ENCODE measurements around the gene KRTAP26-1. TPM values are rescaled to one million over a fixed set of nuclear protein-coding genes. Genes with fewer than 3 reads are reported as not detected.

The KRTAP26-1 gene
- total RNA-seq, 3 donors from 2014 or later, result not detected

DNA sequence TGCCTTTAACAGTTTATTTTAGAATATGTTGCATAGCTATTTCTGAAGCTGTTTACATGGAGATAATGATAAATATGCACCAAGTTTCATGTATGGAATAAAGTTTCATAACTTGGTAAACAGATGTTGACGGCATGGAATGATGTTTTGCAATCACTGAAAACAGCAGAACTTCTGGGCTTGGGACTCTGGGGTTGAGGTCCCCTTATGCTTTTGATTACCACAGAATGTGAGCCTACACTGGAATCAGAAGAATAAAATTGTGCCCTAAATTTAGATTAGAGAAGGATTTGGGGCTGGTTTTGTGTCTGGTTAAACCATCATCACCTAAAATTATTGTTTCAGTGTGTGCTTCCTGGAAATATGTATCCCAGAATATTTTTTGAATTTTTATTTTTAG lies 48.5 kb downstream of the KRTAP26-1 start:
- intact Hi-C loops (cut with DNase I; ENCODE audit: low total_unique reads), result no loop called here
- H3K9me3 ChIP-seq, result no peaks in the 10 kb centered on the region
- no peaks in the 10 kb centered on the region for H3K27me3 ChIP-seq
- no peak overlapping the region for H3K4me3 ChIP-seq
- DNase-seq (ENCODE audit: low spot score in 2 of 2), result no peak
- TF ChIP-seq, protein P1, sequence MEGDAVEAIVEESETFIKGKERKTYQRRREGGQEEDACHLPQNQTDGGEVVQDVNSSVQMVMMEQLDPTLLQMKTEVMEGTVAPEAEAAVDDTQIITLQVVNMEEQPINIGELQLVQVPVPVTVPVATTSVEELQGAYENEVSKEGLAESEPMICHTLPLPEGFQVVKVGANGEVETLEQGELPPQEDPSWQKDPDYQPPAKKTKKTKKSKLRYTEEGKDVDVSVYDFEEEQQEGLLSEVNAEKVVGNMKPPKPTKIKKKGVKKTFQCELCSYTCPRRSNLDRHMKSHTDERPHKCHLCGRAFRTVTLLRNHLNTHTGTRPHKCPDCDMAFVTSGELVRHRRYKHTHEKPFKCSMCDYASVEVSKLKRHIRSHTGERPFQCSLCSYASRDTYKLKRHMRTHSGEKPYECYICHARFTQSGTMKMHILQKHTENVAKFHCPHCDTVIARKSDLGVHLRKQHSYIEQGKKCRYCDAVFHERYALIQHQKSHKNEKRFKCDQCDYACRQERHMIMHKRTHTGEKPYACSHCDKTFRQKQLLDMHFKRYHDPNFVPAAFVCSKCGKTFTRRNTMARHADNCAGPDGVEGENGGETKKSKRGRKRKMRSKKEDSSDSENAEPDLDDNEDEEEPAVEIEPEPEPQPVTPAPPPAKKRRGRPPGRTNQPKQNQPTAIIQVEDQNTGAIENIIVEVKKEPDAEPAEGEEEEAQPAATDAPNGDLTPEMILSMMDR (IDR thresholded peaks at IDR 0.05), result no peak
- no peak for TF ChIP-seq POLR2AphosphoS5 (IDR thresholded peaks at IDR 0.05)
- TF ChIP-seq POLR2A (IDR thresholded peaks at IDR 0.05), result no peak
- H3K36me3 ChIP-seq, result no peaks in the 10 kb centered on the region
- peak overlapping the region in 1 of 2 donors; percentile 35 for H3K27ac ChIP-seq
- no peaks in the 10 kb centered on the region for H3K4me1 ChIP-seq

- intact Hi-C loops (cut with DNase I; ENCODE audit: low total_unique reads), result no loop called here
- Histone ChIP-seq H3K27ac (peak overlapping the region in 1 of 2 donors; percentile 35), H3K4me1 (no peaks in the 10 kb centered on the region), H3K4me3 (no peak overlapping the region), H3K36me3 (no peaks in the 10 kb centered on the region), H3K9me3 (no peaks in the 10 kb centered on the region), H3K27me3 (no peaks in the 10 kb centered on the region)
- no peak for TF ChIP-seq POLR2A (IDR thresholded peaks at IDR 0.05)
- TF ChIP-seq, protein P1 (IDR thresholded peaks at IDR 0.05), result no peak
- TF ChIP-seq POLR2AphosphoS5 (IDR thresholded peaks at IDR 0.05), result no peak
- DNase-seq (ENCODE audit: low spot score in 2 of 2), result no peak
Measured at GRCh38 chr21:30271156-30271555, 49.0 kb downstream of the KRTAP26-1 start.

DNA sequence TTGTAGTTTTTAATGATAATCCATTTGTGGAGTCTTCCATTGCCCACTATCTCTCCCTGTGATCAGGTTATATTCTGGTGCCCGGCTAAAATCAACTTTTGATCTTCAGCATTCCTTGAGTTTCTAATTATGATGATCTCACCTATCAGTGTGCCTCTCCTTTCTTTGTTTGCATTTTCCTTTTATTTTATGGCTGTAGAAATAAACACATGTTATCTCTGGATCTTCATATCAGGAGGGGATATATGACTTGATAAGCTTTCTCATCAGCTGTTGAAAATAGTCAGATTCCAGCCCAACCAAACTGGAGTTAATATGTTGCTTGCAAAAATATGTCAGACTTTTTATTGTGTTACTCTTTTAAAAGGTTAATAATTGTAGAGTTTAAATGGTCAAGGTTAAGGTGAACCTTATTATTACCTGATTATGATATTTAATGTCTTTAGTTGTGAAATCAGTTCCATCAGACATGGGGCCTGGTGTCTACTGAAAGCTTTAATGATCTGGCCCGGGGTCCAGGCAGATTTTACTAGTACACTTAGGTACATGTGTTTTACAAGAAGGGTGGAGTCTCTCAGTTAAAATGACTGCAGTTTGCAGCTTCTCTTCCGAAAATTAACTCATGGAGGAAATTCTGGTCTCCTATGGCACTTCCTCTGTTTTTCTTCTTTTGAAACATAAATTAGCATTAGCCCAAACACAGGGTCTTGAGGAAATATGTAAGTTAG lies 50.1 kb downstream of the KRTAP26-1 start:
- intact Hi-C loops (cut with DNase I; ENCODE audit: low total_unique reads), result no loop called here
- no peak for TF ChIP-seq POLR2A (IDR thresholded peaks at IDR 0.05)
- TF ChIP-seq, protein P1 (IDR thresholded peaks at IDR 0.05), result no peak
- no peak for TF ChIP-seq POLR2AphosphoS5 (IDR thresholded peaks at IDR 0.05)
- no peaks in the 10 kb centered on the region for H3K9me3 ChIP-seq

More for the DNA sequence above, 50.1 kb downstream of the KRTAP26-1 start:
- no peak overlapping the region for H3K4me3 ChIP-seq
- DNase-seq (ENCODE audit: low spot score in 2 of 2), result no peak
- no peak overlapping the region for H3K27ac ChIP-seq
- H3K36me3 ChIP-seq, result no peaks in the 10 kb centered on the region
- no peaks in the 10 kb centered on the region for H3K4me1 ChIP-seq
- H3K27me3 ChIP-seq, result no peaks in the 10 kb centered on the region

Other genes starting within 250 kb of the KRTAP26-1 start
- not detected for gene CLDN17, start 153.5 kb downstream of the KRTAP26-1 start, total RNA-seq
- gene CLDN8, start 104.2 kb downstream of the KRTAP26-1 start, total RNA-seq, result 100 to 1,000 TPM in 1 of 3 donors, 10 to 100 TPM in 1, under 1 TPM in 1; 0.16 to 213 (median 39.7) TPM
- not detected for gene KRTAP24-1, start 37.4 kb downstream of the KRTAP26-1 start, total RNA-seq
- not detected for gene KRTAP25-1, start 30.8 kb downstream of the KRTAP26-1 start, total RNA-seq
- not detected for gene KRTAP27-1, start 17.4 kb upstream of the KRTAP26-1 start, total RNA-seq
- not detected for gene KRTAP23-1, start 28.3 kb upstream of the KRTAP26-1 start, total RNA-seq
- gene KRTAP13-2, start 52.0 kb upstream of the KRTAP26-1 start, total RNA-seq, result not detected
- not detected for gene KRTAP13-1, start 75.7 kb upstream of the KRTAP26-1 start, total RNA-seq
- gene KRTAP13-3, start 105.6 kb upstream of the KRTAP26-1 start, total RNA-seq, result not detected
- gene KRTAP13-4, start 109.9 kb upstream of the KRTAP26-1 start, total RNA-seq, result not detected
- not detected for gene KRTAP15-1, start 120.0 kb upstream of the KRTAP26-1 start, total RNA-seq
- not detected for gene KRTAP19-1, start 160.1 kb upstream of the KRTAP26-1 start, total RNA-seq
- gene KRTAP19-2, start 167.1 kb upstream of the KRTAP26-1 start, total RNA-seq, result not detected
- gene KRTAP19-3, start 171.7 kb upstream of the KRTAP26-1 start, total RNA-seq, result not detected
- not detected for gene KRTAP19-4, start 176.8 kb upstream of the KRTAP26-1 start, total RNA-seq
- gene KRTAP19-5, start 181.8 kb upstream of the KRTAP26-1 start, total RNA-seq, result not detected
- not detected for gene KRTAP19-6, start 221.5 kb upstream of the KRTAP26-1 start, total RNA-seq
- not detected for gene KRTAP19-7, start 241.0 kb upstream of the KRTAP26-1 start, total RNA-seq